Peyer's patch (tissue), 4 donors: ENCODE results near the gene LRBA. TPM values are rescaled to one million over a fixed set of nuclear protein-coding genes. Genes with fewer than 3 reads are reported as not detected.

Experiments used
- DNase-seq, 3 donors: peaks; one replicate each; pipeline ENCODE4 v3.0.0-alpha.2; 2017 to 2019
- H3K27ac ChIP-seq, 4 donors: fragments of 200-600 bp; sonication (generic); one replicate each; pipeline ENCODE4 v1.5.1; 2016 to 2019
- H3K27me3 ChIP-seq, 2 donors: fragments of 200-600 bp; sonication (generic); one replicate each; pipeline ENCODE4 v1.5.1; 2019
- H3K36me3 ChIP-seq, 3 donors: fragments of 200-600 bp; sonication (generic); one replicate each; pipeline ENCODE4 v1.5.1; 2016 to 2019
- H3K4me1 ChIP-seq, 4 donors: fragments of 200-600 bp; sonication (generic); one replicate each; pipeline ENCODE4 v1.5.1; 2016 to 2019
- H3K4me3 ChIP-seq, 4 donors: fragments of 200-600 bp; sonication (generic); 1 replicate in 3 of 4; 2 replicates in 1 of 4; pipeline ENCODE4 v1.5.1; 2016 to 2019; ENCODE audit warnings: mild to moderate bottlenecking in 1 of 4
- H3K9me3 ChIP-seq, 4 donors: fragments of 200-600 bp; sonication (generic); one replicate each; pipeline ENCODE4 v1.5.1; 2016 to 2019; ENCODE audit warnings: mild to moderate bottlenecking in 1 of 4
- CTCF ChIP-seq, 6 experiments: fragments of 450-650 bp in 4 of 6; fragments of 200-600 bp in 2 of 6; sonication (generic) in 1 of 6; IDR thresholded peaks; one replicate each; pipeline ENCODE4 v1.5.1; 2017 to 2019; ENCODE audit warnings: antibody characterized with exemption in 6 of 6, mild to moderate bottlenecking in 3 of 6, moderate library complexity in 1 of 6
- POLR2A ChIP-seq, 2 donors: fragments of 450-650 bp; IDR thresholded peaks; one replicate each; pipeline ENCODE4 v1.5.1; 2017; ENCODE audit warnings: antibody characterized with exemption in 2 of 2, mild to moderate bottlenecking in 2 of 2, moderate library complexity in 2 of 2
- total RNA-seq, 4 donors: library from RNA; depleted of rRNA; stranded (reverse); fragments of >200 nt; gene quantifications; one replicate each; pipeline ENCODE4 v1.1.0, GENCODE V29; 2016

LRBA gene
- total RNA-seq, 4 donors from 2014 or later = 71.5 to 120 (median 91.7) TPM

GRCh38 chr4:150648123-150648522, 367.0 kb downstream of the LRBA start:
- Histone ChIP-seq H3K9me3 (no peaks in the 10 kb centered on the region), H3K27ac (no peak overlapping the region), H3K27me3 (no peaks in the 10 kb centered on the region), H3K4me3 (no peak overlapping the region), H3K4me1 (no peaks in the 10 kb centered on the region), H3K36me3 (no peaks in the 10 kb centered on the region)
- DNase-seq = no peak
- TF ChIP-seq POLR2A (IDR thresholded peaks at IDR 0.05) (no peak), CTCF (IDR thresholded peaks at IDR 0.05) (no peak)

GRCh38 chr4:150647008-150647407, 368.1 kb downstream of the LRBA start:
- no peaks in the 10 kb centered on the region for H3K27me3 ChIP-seq
- no peak overlapping the region for H3K4me3 ChIP-seq
- no peaks in the 10 kb centered on the region for H3K4me1 ChIP-seq
- TF ChIP-seq CTCF (IDR thresholded peaks at IDR 0.05) (no peak), POLR2A (IDR thresholded peaks at IDR 0.05) (no peak)
- no peaks in the 10 kb centered on the region for H3K9me3 ChIP-seq
- DNase-seq = no peak
- H3K27ac ChIP-seq = no peak overlapping the region
- no peaks in the 10 kb centered on the region for H3K36me3 ChIP-seq

DNA sequence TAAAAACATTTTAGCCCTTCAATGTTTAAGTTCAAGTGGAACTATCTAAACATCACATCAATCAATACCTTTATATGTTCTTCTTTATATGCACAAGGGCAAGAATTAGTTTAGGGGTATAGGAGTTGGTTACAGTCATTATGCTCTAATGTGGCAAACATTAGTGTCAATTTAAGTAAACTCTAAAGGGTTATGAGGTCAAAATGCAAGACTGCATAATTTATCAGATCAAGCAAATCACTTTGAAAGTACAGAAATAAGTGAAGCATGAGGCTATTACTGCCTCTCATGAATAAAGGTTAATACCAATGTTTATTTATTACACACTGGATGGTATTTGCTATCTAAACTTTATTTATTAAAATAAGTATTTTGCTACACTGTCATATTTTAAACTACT, 373.5 kb downstream of the LRBA start:
- H3K27ac ChIP-seq = no peak overlapping the region
- H3K27me3 ChIP-seq = no peaks in the 10 kb centered on the region
- TF ChIP-seq POLR2A (IDR thresholded peaks at IDR 0.05) (no peak), CTCF (IDR thresholded peaks at IDR 0.05) (no peak)
- H3K36me3 ChIP-seq = no peaks in the 10 kb centered on the region
- H3K4me3 ChIP-seq = no peak overlapping the region
- no peak for DNase-seq
- H3K9me3 ChIP-seq = no peaks in the 10 kb centered on the region
- H3K4me1 ChIP-seq = no peaks in the 10 kb centered on the region

- H3K27me3 ChIP-seq = no peaks in the 10 kb centered on the region
- H3K27ac ChIP-seq = no peak overlapping the region
- H3K36me3 ChIP-seq = no peaks in the 10 kb centered on the region
- TF ChIP-seq POLR2A (IDR thresholded peaks at IDR 0.05) (no peak), CTCF (IDR thresholded peaks at IDR 0.05) (no peak)
- no peak overlapping the region for H3K4me3 ChIP-seq
- H3K4me1 ChIP-seq = no peaks in the 10 kb centered on the region
- H3K9me3 ChIP-seq = no peaks in the 10 kb centered on the region
- DNase-seq = no peak
These were observed 382.4 kb downstream of the LRBA start for GRCh38 chr4:150632639-150633038.

- H3K27me3 ChIP-seq = no peaks in the 10 kb centered on the region
- no peaks in the 10 kb centered on the region for H3K9me3 ChIP-seq
- TF ChIP-seq POLR2A (IDR thresholded peaks at IDR 0.05) = no peak
- no peak for TF ChIP-seq CTCF (IDR thresholded peaks at IDR 0.05)
- no peak for DNase-seq
- no peaks in the 10 kb centered on the region for H3K4me1 ChIP-seq
- no peak overlapping the region for H3K27ac ChIP-seq
- H3K4me3 ChIP-seq = no peak overlapping the region
- H3K36me3 ChIP-seq = no peaks in the 10 kb centered on the region
These were observed 387.0 kb downstream of the LRBA start for GRCh38 chr4:150628073-150628472.

DNA sequence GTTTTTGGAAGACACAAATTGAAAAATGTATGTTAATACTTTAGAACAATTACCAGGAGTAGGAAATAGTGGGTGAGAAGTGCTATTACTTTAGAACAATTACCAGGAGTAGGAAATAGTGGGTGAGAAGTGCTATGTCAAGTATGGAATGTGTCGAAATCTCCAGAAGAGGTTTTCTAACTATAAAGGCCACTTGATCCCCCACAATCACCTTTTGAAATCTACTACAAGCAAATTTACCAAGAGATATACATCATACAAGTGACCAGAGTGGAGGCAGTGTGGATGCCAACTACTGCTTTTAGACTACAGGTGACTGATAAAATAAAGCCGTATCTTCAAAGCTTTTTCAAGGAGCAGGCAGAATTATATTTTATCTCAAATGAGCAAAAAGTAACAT, 390.1 kb downstream of the LRBA start:
- no peaks in the 10 kb centered on the region for H3K27me3 ChIP-seq
- H3K27ac ChIP-seq = no peak overlapping the region
- no peak for DNase-seq
- H3K9me3 ChIP-seq = no peaks in the 10 kb centered on the region
- H3K4me3 ChIP-seq = no peak overlapping the region
- no peaks in the 10 kb centered on the region for H3K36me3 ChIP-seq
- no peaks in the 10 kb centered on the region for H3K4me1 ChIP-seq
- TF ChIP-seq CTCF (IDR thresholded peaks at IDR 0.05) (no peak), POLR2A (IDR thresholded peaks at IDR 0.05) (no peak)
